LNCaP clone FGC (cell line): ENCODE measurements around the gene TGOLN2.
A peak's percentile ranks its signal among the peaks of the same experiment; 100 is the strongest.

Source experiments
- DNase-seq: peaks from one replicate; pipeline ENCODE4 v3.0.0-alpha.2; 2011; ENCODE audit warnings: low read depth
- H3K4me3 ChIP-seq: 2 replicates; pipeline ENCODE4 v1.5.1; 2011; ENCODE audit warnings: mild to moderate bottlenecking, low read depth, low read length, control low read depth
- CTCF ChIP-seq: IDR thresholded peaks from 2 replicates; pipeline ENCODE4 v1.5.1; 2012; ENCODE audit warnings: mild to moderate bottlenecking; ENCODE audit not compliant: control insufficient read depth, insufficient read depth; ENCODE audit errors: extremely low read depth

TGOLN2 gene

DNA sequence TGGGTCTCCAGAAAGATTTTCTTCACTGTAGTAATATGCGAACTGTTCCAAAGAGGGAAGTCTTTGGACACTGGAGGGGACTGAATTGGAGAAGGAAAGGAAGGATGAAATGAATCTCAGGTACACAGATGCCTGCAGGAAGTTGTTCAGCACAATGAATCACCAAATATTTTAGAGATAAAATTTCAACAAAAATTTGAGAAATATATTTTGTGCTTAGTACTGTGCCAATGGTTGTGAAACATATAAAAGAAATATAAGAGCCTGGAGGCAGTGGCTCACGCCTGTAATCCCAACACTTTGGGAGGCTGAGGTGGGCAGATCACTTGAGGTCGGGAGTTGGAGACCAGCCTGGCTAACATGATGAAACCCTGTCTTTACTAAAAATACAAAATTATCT, 29.9 kb upstream of the TGOLN2 start:
- no peak for TF ChIP-seq CTCF
- no peak overlapping the region for H3K4me3 ChIP-seq
- DNase-seq = no peak

GRCh38 chr2:85356186-85356585, 28.4 kb upstream of the TGOLN2 start:
- H3K4me3 ChIP-seq = no peak overlapping the region
- DNase-seq = no peak
- no peak for TF ChIP-seq CTCF

GRCh38 chr2:85355521-85355920, 27.7 kb upstream of the TGOLN2 start:
- DNase-seq = no peak
- H3K4me3 ChIP-seq = peak overlapping the region; percentile 96
- no peak for TF ChIP-seq CTCF

GRCh38 chr2:85355073-85355410, 27.3 kb upstream of the TGOLN2 start:
- no peak for TF ChIP-seq CTCF
- peak overlapping the region; percentile 96 for H3K4me3 ChIP-seq
- DNase-seq = no peak

DNA sequence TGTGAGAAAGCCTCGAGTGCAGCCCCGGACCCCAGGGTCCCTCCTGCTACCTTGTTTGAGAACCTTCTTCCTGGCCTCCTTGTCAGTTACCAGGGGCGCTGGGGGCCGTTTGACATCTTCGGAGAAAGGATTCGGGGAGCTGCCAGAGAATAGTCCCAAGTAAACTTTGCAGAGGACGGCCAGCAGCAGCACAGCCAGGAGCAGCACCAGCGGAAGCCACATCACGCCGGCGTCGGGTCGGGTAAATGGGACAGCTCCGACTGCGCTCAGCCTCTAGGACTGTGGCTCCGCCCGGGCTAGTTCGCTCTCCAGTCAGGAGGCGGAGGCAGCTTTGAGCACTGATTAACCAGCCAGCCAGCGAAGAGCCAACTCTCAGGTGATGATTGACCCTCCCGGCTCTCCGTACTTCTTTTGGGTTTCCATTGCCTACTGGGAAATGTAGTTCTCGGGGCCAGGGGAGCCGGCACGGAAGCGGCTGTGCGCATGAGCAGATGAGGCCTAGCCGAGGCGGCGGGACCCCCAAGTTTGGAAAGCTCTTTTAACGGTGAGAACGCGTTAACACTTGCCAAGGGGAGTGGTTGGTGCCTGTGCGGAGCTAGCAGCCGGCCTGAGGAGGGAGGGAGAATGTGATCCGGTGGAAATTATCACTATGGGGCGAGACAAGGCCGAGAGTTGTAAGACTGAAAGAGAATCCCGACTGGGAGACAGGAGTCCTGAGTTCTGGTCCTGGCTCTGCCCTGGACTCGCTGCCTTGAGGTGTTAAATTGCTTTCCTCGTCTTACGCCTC, 26.7 kb upstream of the TGOLN2 start, which contains the start of the genes ELMOD3 and RETSAT:
Gene ELMOD3 (plus strand): TSS at position 484 of the 787 bp plus-strand sequence. CDS start 2,430 bp downstream, outside the sequence.
Gene RETSAT (minus strand): TSS at position 243 of the 787 bp plus-strand sequence. CDS start 21 bp downstream, at position 222.
- DNase-seq = peak; percentile 99
- H3K4me3 ChIP-seq = peak within 1 kb of the TSS; percentile 96
- no peak for TF ChIP-seq CTCF

DNA sequence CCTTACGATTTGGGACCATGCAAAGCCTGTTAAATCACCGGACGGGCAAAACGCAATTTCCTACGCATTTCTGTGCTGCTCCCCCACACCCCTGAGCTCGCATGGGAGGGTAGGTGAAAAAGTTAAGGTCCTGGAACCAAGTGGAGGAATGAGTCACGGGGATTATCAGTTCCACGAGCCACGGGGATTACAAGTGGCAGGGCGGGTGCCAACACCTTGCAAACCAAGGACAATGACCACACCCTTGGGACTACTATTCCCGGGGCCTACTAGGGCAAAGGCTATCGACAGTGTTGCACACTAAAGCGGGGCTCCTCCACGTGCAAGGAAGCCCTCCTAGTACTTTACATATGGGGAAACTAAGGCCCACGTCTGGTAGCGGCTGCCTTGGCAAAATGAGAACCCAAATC, 26.1 kb upstream of the TGOLN2 start:
- TF ChIP-seq CTCF = no peak
- peak overlapping the region; percentile 96 for H3K4me3 ChIP-seq
- no peak for DNase-seq

GRCh38 chr2:85347599-85347998, 19.8 kb upstream of the TGOLN2 start:
- no peak for DNase-seq

More at GRCh38 chr2:85347599-85347998, 19.8 kb upstream of the TGOLN2 start:
- TF ChIP-seq CTCF = no peak
- no peak overlapping the region for H3K4me3 ChIP-seq
